Upper lobe of right lung (tissue), 1 donor: ENCODE data around the gene SMAD7. TPM values are rescaled to one million over a fixed set of nuclear protein-coding genes. Genes with fewer than 3 reads are reported as not detected.
A peak's percentile ranks its signal among the peaks of the same experiment; 100 is the strongest.

Experiments
- ATAC-seq: fragments of 200-7000 bp; cut with Tn5 transposase; one replicate; pipeline ENCODE4 v1.9.1; 2020; ENCODE audit warnings: mild to moderate bottlenecking, moderate library complexity
- DNase-seq: peaks from one replicate; pipeline ENCODE4 v3.0.0-alpha.2; 2020
- H3K27ac ChIP-seq: fragments of 200-600 bp; one replicate; pipeline ENCODE4 v1.8.0; 2022
- H3K27me3 ChIP-seq: fragments of 200-600 bp; one replicate; pipeline ENCODE4 v1.8.0; 2022; ENCODE audit warnings: mild to moderate bottlenecking
- H3K36me3 ChIP-seq: fragments of 200-600 bp; one replicate; pipeline ENCODE4 v1.8.0; 2022
- H3K4me1 ChIP-seq: fragments of 200-600 bp; one replicate; pipeline ENCODE4 v1.8.0; 2022
- H3K4me3 ChIP-seq: fragments of 200-600 bp; one replicate; pipeline ENCODE4 v1.8.0; 2022; ENCODE audit warnings: mild to moderate bottlenecking
- H3K9me3 ChIP-seq: fragments of 200-600 bp; one replicate; pipeline ENCODE4 v1.8.0; 2022
- intact Hi-C: fragments of 100-400 bp; cut with DNase I; formaldehyde crosslinking; loops from one replicate; pipeline ENCODE4 v1.11.0; 2022
- total RNA-seq: library from RNA; stranded (reverse); fragmentation: NEBNext Ultra II Directional; extraction: Animal tissue kit (Norgen Biotek cat#: 25700); gene quantifications from one replicate; pipeline ENCODE4 v1.2.1, GENCODE V29; 2021
- TF ChIP-seq, protein P1 (sequence below): fragments of 200-600 bp; IDR thresholded peaks from one replicate; pipeline ENCODE4 v1.8.0; 2022; ENCODE audit warnings: antibody characterized with exemption
- donor health status: DM: no; HTN: yes; CAD: no; lungs with severe emphysema.

SMAD7 gene
- total RNA-seq, 1 donor from 2014 or later, result 68.9 TPM

DNA sequence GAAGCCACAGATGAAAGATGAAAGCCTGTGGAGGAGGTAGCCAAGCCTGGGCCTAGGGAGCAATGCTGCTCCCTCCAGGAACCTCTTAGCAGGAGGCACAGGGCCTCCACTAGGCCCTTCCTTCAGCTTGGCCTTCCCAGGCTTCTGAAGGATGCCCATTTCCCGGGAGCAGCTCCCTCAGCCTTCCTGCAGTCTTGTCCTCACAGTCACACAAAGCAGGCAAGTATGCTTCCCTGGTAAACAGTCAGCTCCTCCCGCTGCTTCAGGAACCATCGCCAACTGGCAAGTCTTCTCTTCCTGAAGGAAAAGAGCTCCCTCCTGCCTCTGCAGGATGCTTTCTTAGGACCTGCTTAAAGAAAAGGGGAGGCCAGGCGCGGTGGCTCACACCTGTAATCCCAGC, 53.2 kb downstream of the SMAD7 start:
- DNase-seq (no peak), ATAC-seq (no peak)
- H3K36me3 ChIP-seq, result no peaks in the 10 kb centered on the region
- peaks cover 19% of the 10 kb centered on the region for H3K4me1 ChIP-seq
- peak overlapping the region; percentile 42 for H3K27ac ChIP-seq
- intact Hi-C loops, result no loop called here
- TF ChIP-seq, protein P1, sequence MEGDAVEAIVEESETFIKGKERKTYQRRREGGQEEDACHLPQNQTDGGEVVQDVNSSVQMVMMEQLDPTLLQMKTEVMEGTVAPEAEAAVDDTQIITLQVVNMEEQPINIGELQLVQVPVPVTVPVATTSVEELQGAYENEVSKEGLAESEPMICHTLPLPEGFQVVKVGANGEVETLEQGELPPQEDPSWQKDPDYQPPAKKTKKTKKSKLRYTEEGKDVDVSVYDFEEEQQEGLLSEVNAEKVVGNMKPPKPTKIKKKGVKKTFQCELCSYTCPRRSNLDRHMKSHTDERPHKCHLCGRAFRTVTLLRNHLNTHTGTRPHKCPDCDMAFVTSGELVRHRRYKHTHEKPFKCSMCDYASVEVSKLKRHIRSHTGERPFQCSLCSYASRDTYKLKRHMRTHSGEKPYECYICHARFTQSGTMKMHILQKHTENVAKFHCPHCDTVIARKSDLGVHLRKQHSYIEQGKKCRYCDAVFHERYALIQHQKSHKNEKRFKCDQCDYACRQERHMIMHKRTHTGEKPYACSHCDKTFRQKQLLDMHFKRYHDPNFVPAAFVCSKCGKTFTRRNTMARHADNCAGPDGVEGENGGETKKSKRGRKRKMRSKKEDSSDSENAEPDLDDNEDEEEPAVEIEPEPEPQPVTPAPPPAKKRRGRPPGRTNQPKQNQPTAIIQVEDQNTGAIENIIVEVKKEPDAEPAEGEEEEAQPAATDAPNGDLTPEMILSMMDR, result no peak
- no peak overlapping the region for H3K4me3 ChIP-seq
- no peaks in the 10 kb centered on the region for H3K9me3 ChIP-seq
- H3K27me3 ChIP-seq, result no peaks in the 10 kb centered on the region

GRCh38 chr18:48896875-48897511, 53.8 kb downstream of the SMAD7 start:
- H3K9me3 ChIP-seq, result no peaks in the 10 kb centered on the region
- DNase-seq, result peak; percentile 88
- TF ChIP-seq, protein P1, result no peak
- H3K4me3 ChIP-seq, result no peak overlapping the region
- H3K27me3 ChIP-seq, result no peaks in the 10 kb centered on the region
- no peaks in the 10 kb centered on the region for H3K36me3 ChIP-seq
- intact Hi-C loops, result no loop called here
- peak; percentile 95 for ATAC-seq
- H3K27ac ChIP-seq, result peak overlapping the region; percentile 42
- peaks cover 14% of the 10 kb centered on the region for H3K4me1 ChIP-seq

GRCh38 chr18:48896326-48896874, 54.4 kb downstream of the SMAD7 start:
- intact Hi-C loops, result no loop called here
- H3K27ac ChIP-seq, result no peak overlapping the region

DNA sequence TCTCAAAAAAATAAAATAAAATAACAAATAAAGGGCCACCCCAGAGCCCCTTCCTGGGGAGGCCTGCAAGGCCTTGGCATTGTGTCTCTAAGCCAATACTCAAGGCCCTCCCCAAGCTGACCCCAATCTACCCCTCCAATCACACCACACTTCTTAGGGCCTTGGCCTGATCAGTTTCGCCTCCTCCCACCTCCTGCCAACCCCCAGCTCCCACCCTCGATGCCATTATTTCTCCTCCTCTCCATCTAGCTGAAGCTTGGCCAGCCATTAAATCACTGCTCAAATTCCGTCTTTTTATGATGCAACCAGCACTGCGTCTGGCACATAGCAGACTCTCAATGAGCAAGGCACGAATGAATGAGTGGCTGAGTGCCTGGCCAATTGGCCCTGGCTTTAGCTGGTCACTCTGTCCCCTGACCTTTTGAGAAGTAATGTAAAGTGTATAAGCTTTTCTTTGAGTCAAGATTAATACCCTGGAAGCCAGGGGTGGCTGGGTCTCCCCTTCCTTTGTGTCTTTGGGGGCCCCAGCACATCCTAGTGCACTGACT, 55.9 kb downstream of the SMAD7 start:
- intact Hi-C loops, result no loop called here
- ATAC-seq (no peak), DNase-seq (no peak)
- Histone ChIP-seq H3K9me3 (no peaks in the 10 kb centered on the region), H3K36me3 (no peaks in the 10 kb centered on the region), H3K27ac (no peak overlapping the region), H3K27me3 (no peaks in the 10 kb centered on the region), H3K4me1 (peaks cover 7% of the 10 kb centered on the region), H3K4me3 (no peak overlapping the region)
- TF ChIP-seq, protein P1, result no peak

More at GRCh38 chr18:48896326-48896874, 54.4 kb downstream of the SMAD7 start:
- H3K4me1 ChIP-seq, result peaks cover 8% of the 10 kb centered on the region
- TF ChIP-seq, protein P1, result no peak
- no peak overlapping the region for H3K4me3 ChIP-seq
- H3K27me3 ChIP-seq, result no peaks in the 10 kb centered on the region
- DNase-seq (no peak), ATAC-seq (no peak)
- H3K36me3 ChIP-seq, result no peaks in the 10 kb centered on the region
- no peaks in the 10 kb centered on the region for H3K9me3 ChIP-seq

GRCh38 chr18:48893608-48894600, 56.9 kb downstream of the SMAD7 start:
- DNase-seq (peak; percentile 66), ATAC-seq (peak; percentile 4)
- intact Hi-C loops, result no loop called here
- Histone ChIP-seq H3K27ac (no peak overlapping the region), H3K4me1 (peaks cover 7% of the 10 kb centered on the region), H3K36me3 (no peaks in the 10 kb centered on the region), H3K4me3 (no peak overlapping the region), H3K27me3 (no peaks in the 10 kb centered on the region), H3K9me3 (no peaks in the 10 kb centered on the region)
- TF ChIP-seq, protein P1, result no peak
